ENCODE results near the gene FCHO2.

The FCHO2 gene

GRCh38 chr5:73135429-73136054 is 179.7 kb downstream of the FCHO2 start:
- DNase-seq (ENCODE audit: low read depth), result no peak

- no peak for DNase-seq (ENCODE audit: low read depth)
Observed at GRCh38 chr5:73136055-73136562, 180.3 kb downstream of the FCHO2 start.

GRCh38 chr5:73137563-73138530 is 182.0 kb downstream of the FCHO2 start:
- no peak for DNase-seq (ENCODE audit: low read depth)

GRCh38 chr5:73139485-73139884 is 183.6 kb downstream of the FCHO2 start:
- no peak for DNase-seq (ENCODE audit: low read depth)

Measured in HS-5 (cell line).